Neural cell (in vitro differentiated cells): Measurements from ENCODE around the gene GLS. TPM values are rescaled to one million over a fixed set of nuclear protein-coding genes. Genes with fewer than 3 reads are reported as not detected.

ENCODE experiments used
- H2AFZ ChIP-seq: fragments of 200-600, 300-800 bp; sonication (generic), shearing (Covaris generic); 2 replicates; pipeline ENCODE4 v1.6.0; 2014; ENCODE audit warnings: low read depth, mild to moderate bottlenecking, antibody characterized with exemption, low read length, moderate library complexity
- H3F3A ChIP-seq: fragments of 200-600 bp; shearing (Covaris generic); 2 replicates; pipeline ENCODE4 v1.6.1; 2016; ENCODE audit warnings: mild to moderate bottlenecking, moderate library complexity, mixed read lengths, antibody characterized with exemption, low read length; ENCODE audit not compliant: insufficient read depth, poor library complexity, severe bottlenecking
- H3K27ac ChIP-seq: fragments of 200-600, 300-800 bp; sonication (generic), shearing (Covaris generic); 2 replicates; pipeline ENCODE4 v1.5.1; 2014; ENCODE audit warnings: mild to moderate bottlenecking, low read length, moderate library complexity
- H3K27me3 ChIP-seq: fragments of 300-800, 200-600 bp; sonication (generic), shearing (Covaris generic); 2 replicates; pipeline ENCODE4 v1.6.0; 2014; ENCODE audit warnings: mild to moderate bottlenecking, low read depth, low read length, moderate library complexity; ENCODE audit not compliant: insufficient read depth
- H3K36me3 ChIP-seq: fragments of 300-800, 200-600 bp; sonication (generic), shearing (Covaris generic); 2 replicates; pipeline ENCODE4 v1.5.1; 2014; ENCODE audit warnings: mild to moderate bottlenecking, antibody characterized with exemption, low read length, moderate library complexity; ENCODE audit not compliant: insufficient read depth
- H3K4me2 ChIP-seq: fragments of 300-800, 200-600 bp; sonication (generic), shearing (Covaris generic); 2 replicates; pipeline ENCODE4 v1.6.0; 2014; ENCODE audit warnings: mild to moderate bottlenecking, low read length
- H3K4me3 ChIP-seq: fragments of 300-800, 200-600 bp; sonication (generic), shearing (Covaris generic); 2 replicates; pipeline ENCODE4 v1.5.1; 2014; ENCODE audit warnings: mild to moderate bottlenecking, low read length, moderate library complexity
- H3K79me2 ChIP-seq: fragments of 200-600 bp; shearing (Covaris generic); replicated peaks from 2 replicates; pipeline ENCODE4 v1.6.0; 2014; ENCODE audit warnings: mild to moderate bottlenecking, low read length, moderate library complexity; ENCODE audit not compliant: insufficient read depth
- H3K9ac ChIP-seq: fragments of 300-800, 200-600 bp; sonication (generic), shearing (Covaris generic); 2 replicates; pipeline ENCODE4 v1.6.1; 2016; ENCODE audit warnings: mild to moderate bottlenecking, low read length, mixed read lengths
- H3K9me2 ChIP-seq: fragments of 200-600 bp; shearing (Covaris generic); 2 replicates; pipeline ENCODE4 v1.6.1; 2016; ENCODE audit warnings: mild to moderate bottlenecking, low read length, mixed read lengths; ENCODE audit not compliant: insufficient read depth
- H3K9me3 ChIP-seq: fragments of 200-600, 300-800 bp; sonication (generic), shearing (Covaris generic); 2 replicates; pipeline ENCODE4 v1.6.1; 2016; ENCODE audit warnings: mild to moderate bottlenecking, mixed run types, low read length, moderate library complexity, mixed read lengths
- H4K20me1 ChIP-seq: fragments of 200-600 bp; shearing (Covaris generic); 2 replicates; pipeline ENCODE4 v1.6.1; 2016; ENCODE audit warnings: mild to moderate bottlenecking, mixed run types; ENCODE audit not compliant: insufficient read depth
- CTCF ChIP-seq: fragments of 450-650 bp; IDR thresholded peaks from 2 replicates; pipeline ENCODE4 v1.5.1; 2014; ENCODE audit warnings: antibody characterized with exemption, mild to moderate bottlenecking, moderate library complexity; ENCODE audit not compliant: poor library complexity, severe bottlenecking
- EP300 ChIP-seq: fragments of 450-650 bp; conservative IDR thresholded peaks from 2 replicates; pipeline ENCODE4 v1.6.1; 2014; ENCODE audit warnings: antibody characterized with exemption, mild to moderate bottlenecking, moderate library complexity; ENCODE audit not compliant: poor library complexity, severe bottlenecking
- EZH2 ChIP-seq: fragments of 200-600, 300-800 bp; shearing (Covaris generic), sonication (generic); IDR thresholded peaks from 2 replicates; pipeline ENCODE4 v1.6.1; 2014; ENCODE audit warnings: antibody characterized with exemption, low read length, borderline replicate concordance, mild to moderate bottlenecking; ENCODE audit not compliant: insufficient read depth, poor library complexity, severe bottlenecking
- MXI1 ChIP-seq: fragments of 450-650 bp; conservative IDR thresholded peaks from 2 replicates; pipeline ENCODE4 v1.6.1; 2014; ENCODE audit warnings: antibody characterized with exemption, mild to moderate bottlenecking; ENCODE audit not compliant: poor library complexity, severe bottlenecking
- POLR2AphosphoS5 ChIP-seq: IDR thresholded peaks from 2 replicates; pipeline ENCODE4 v1.6.1; 2012
- RAD21 ChIP-seq: fragments of 450-650 bp; conservative IDR thresholded peaks from 2 replicates; pipeline ENCODE4 v1.6.1; 2014; ENCODE audit warnings: antibody characterized with exemption, mild to moderate bottlenecking, moderate library complexity
- SMC3 ChIP-seq: fragments of 450-650 bp; conservative IDR thresholded peaks from 2 replicates; pipeline ENCODE4 v1.6.1; 2014; ENCODE audit warnings: antibody characterized with exemption, mild to moderate bottlenecking, moderate library complexity; ENCODE audit not compliant: poor library complexity
- TAF1 ChIP-seq: IDR thresholded peaks from 2 replicates; pipeline ENCODE4 v1.6.1; 2012; ENCODE audit warnings: low read depth
- polyA plus RNA-seq: library from polyadenylated mRNA; depleted of rRNA; stranded (reverse); fragments of >200 nt; gene quantifications from 2 replicates; pipeline ENCODE4 v1.2.3, GENCODE V29; 2014
- TF ChIP-seq, protein P1 (sequence below): IDR thresholded peaks from 2 replicates; pipeline ENCODE4 v1.6.1; 2012; ENCODE audit warnings: borderline replicate concordance

The GLS gene
- polyA plus RNA-seq, 1 donor from 2014 or later, result 90.2 TPM

GRCh38 chr2:190889175-190889943 is 8.7 kb downstream of the GLS start:
- H3K4me2 ChIP-seq, result no peak overlapping the region
- H3K4me3 ChIP-seq, result no peak overlapping the region
- no peak for TF ChIP-seq EZH2

GRCh38 chr2:190891372-190891771 is 10.8 kb downstream of the GLS start:
- no peaks in the 10 kb centered on the region for H4K20me1 ChIP-seq

More at GRCh38 chr2:190889175-190889943, 8.7 kb downstream of the GLS start:
- Histone ChIP-seq H3K9me3 (no peaks in the 10 kb centered on the region), H3K79me2 (peaks cover 31% of the 10 kb centered on the region), H3K27me3 (no peaks in the 10 kb centered on the region), H3K36me3 (no peaks in the 10 kb centered on the region), H4K20me1 (no peaks in the 10 kb centered on the region), H3K9me2 (no peaks in the 10 kb centered on the region), H3K27ac (no peak overlapping the region), H3F3A (no peaks in the 10 kb centered on the region), H2AFZ (no peak overlapping the region), H3K9ac (no peak overlapping the region)

GRCh38 chr2:190891889-190892288 is 11.3 kb downstream of the GLS start:
- Histone ChIP-seq H4K20me1 (no peaks in the 10 kb centered on the region), H3K36me3 (no peaks in the 10 kb centered on the region), H3K79me2 (peaks cover 12% of the 10 kb centered on the region), H3K4me2 (no peak overlapping the region), H3K9me3 (no peaks in the 10 kb centered on the region), H3K4me3 (no peak overlapping the region), H3F3A (no peaks in the 10 kb centered on the region), H3K9me2 (no peaks in the 10 kb centered on the region), H2AFZ (no peak overlapping the region), H3K27ac (no peak overlapping the region), H3K27me3 (no peaks in the 10 kb centered on the region), H3K9ac (no peak overlapping the region)
- no peak for TF ChIP-seq POLR2AphosphoS5
- no peak for TF ChIP-seq SMC3
- TF ChIP-seq CTCF, result no peak
- TF ChIP-seq MXI1, result no peak
- no peak for TF ChIP-seq RAD21
- TF ChIP-seq, protein P1, sequence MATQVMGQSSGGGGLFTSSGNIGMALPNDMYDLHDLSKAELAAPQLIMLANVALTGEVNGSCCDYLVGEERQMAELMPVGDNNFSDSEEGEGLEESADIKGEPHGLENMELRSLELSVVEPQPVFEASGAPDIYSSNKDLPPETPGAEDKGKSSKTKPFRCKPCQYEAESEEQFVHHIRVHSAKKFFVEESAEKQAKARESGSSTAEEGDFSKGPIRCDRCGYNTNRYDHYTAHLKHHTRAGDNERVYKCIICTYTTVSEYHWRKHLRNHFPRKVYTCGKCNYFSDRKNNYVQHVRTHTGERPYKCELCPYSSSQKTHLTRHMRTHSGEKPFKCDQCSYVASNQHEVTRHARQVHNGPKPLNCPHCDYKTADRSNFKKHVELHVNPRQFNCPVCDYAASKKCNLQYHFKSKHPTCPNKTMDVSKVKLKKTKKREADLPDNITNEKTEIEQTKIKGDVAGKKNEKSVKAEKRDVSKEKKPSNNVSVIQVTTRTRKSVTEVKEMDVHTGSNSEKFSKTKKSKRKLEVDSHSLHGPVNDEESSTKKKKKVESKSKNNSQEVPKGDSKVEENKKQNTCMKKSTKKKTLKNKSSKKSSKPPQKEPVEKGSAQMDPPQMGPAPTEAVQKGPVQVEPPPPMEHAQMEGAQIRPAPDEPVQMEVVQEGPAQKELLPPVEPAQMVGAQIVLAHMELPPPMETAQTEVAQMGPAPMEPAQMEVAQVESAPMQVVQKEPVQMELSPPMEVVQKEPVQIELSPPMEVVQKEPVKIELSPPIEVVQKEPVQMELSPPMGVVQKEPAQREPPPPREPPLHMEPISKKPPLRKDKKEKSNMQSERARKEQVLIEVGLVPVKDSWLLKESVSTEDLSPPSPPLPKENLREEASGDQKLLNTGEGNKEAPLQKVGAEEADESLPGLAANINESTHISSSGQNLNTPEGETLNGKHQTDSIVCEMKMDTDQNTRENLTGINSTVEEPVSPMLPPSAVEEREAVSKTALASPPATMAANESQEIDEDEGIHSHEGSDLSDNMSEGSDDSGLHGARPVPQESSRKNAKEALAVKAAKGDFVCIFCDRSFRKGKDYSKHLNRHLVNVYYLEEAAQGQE, result no peak
- TF ChIP-seq EZH2, result no peak
- TF ChIP-seq TAF1, result no peak
- TF ChIP-seq EP300, result no peak

More at GRCh38 chr2:190891372-190891771, 10.8 kb downstream of the GLS start:
- Histone ChIP-seq H3K79me2 (peaks cover 13% of the 10 kb centered on the region), H3K9me2 (no peaks in the 10 kb centered on the region), H2AFZ (no peak overlapping the region), H3K36me3 (no peaks in the 10 kb centered on the region), H3K9me3 (no peaks in the 10 kb centered on the region), H3K27ac (no peak overlapping the region), H3K27me3 (no peaks in the 10 kb centered on the region), H3K4me3 (no peak overlapping the region), H3K9ac (no peak overlapping the region), H3F3A (no peaks in the 10 kb centered on the region), H3K4me2 (no peak overlapping the region)
- TF ChIP-seq RAD21, result no peak
- no peak for TF ChIP-seq SMC3
- TF ChIP-seq POLR2AphosphoS5, result no peak
- no peak for TF ChIP-seq EP300
- no peak for TF ChIP-seq CTCF
- TF ChIP-seq EZH2, result no peak
- no peak for TF ChIP-seq MXI1
